Motor neuron (in vitro differentiated cells): ENCODE measurements around the gene PRELP. TPM values are rescaled to one million over a fixed set of nuclear protein-coding genes. Genes with fewer than 3 reads are reported as not detected.
"Not testable (repeated sequence)": the region's sequence is repeated elsewhere in the genome, so short reads cannot be mapped to it uniquely, and the experiment has no call there.

Experiments used
- ATAC-seq, 8 experiments: fragments of 200-7000 bp; cut with Tn5 transposase; replicated peaks in 6 of 8; 2 replicates each; pipeline ENCODE4 v1.8.0; 2021; ENCODE audit warnings: mild to moderate bottlenecking in 8 of 8, moderate library complexity in 8 of 8
- H3K27ac ChIP-seq, 2 donors: fragments of 250-450 bp; sonication (Bioruptor Pico); 2 replicates each; pipeline ENCODE4 v1.9.0; 2021; ENCODE audit warnings: antibody characterized with exemption in 2 of 2, mild to moderate bottlenecking in 2 of 2, moderate library complexity in 1 of 2
- H3K4me1 ChIP-seq, 2 donors: fragments of 250-450 bp; sonication (Bioruptor Pico); replicated peaks in 1 of 2; 2 replicates each; pipeline ENCODE4 v1.6.1; 2021; ENCODE audit warnings: antibody characterized with exemption in 2 of 2, mild to moderate bottlenecking in 2 of 2, moderate library complexity in 1 of 2
- H3K4me3 ChIP-seq, 5 donors: fragments of 250-450 bp; sonication (Bioruptor Pico); 2 replicates each; pipeline ENCODE4 v1.9.0; 2021; ENCODE audit warnings: antibody characterized with exemption in 5 of 5, mild to moderate bottlenecking in 5 of 5, moderate library complexity in 4 of 5
- WGBS, 10 experiments: fragments of 450-650 bp; shearing (Covaris generic); methylation state at CpG; one replicate each; pipeline ENCODE4 v1.0.0; 2022; 5-methylcytosine and 5-hydroxymethylcytosine counted together
- in situ Hi-C, 9 experiments: fragments of 400-800 bp; cut with MboI; loops; one replicate each; pipeline ENCODE4 v1.15.0; 2021; ENCODE audit warnings: low sequenced_read_pairs in 9 of 9, low pct_unique_long_range_greater_than_20kb in 2 of 9; ENCODE audit not compliant: unreplicated experiment in 9 of 9
- total RNA-seq, 8 experiments: library from RNA; unstranded; fragments of 300-600 nt; gene quantifications; 2 replicates each; pipeline versions ENCODE4 v1.2.3 to v1.2.4, GENCODE V29; 2022

Gene PRELP
- total RNA-seq, 8 experiments from 2014 or later, result 0.09 to 0.76 (median 0.22) TPM

DNA sequence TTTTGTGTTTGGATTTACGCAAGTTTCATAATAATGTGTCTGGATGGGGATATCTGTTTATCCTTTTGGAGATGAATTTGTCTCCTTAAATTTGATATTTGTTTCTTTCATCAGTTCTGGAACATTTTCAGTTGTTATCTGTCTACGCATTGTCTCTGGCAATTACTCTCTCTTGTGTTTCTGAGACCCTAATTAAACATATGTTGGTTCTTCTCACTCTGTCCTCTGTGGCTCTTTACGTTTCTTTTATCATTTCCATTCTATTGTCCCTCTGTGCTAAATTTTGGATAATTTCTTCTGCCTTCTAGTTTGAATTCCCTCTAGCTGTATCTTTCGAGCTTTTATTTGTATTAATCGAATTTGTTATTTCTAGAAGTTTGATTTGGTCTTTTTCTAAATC lies 17.5 kb upstream of the PRELP start:
- in situ Hi-C loops, result no loop called here
- WGBS, 10 experiments, result 60 to 95% (median 88%) methylated on average over 4 to 5 of the region's 5 CpGs
- ATAC-seq, result no peak
- no peak overlapping the region for H3K4me3 ChIP-seq
- H3K4me1 ChIP-seq, result peaks cover 0 to under 1% of the 10 kb centered on the region in 2 donors
- H3K27ac ChIP-seq, result no peak overlapping the region

DNA sequence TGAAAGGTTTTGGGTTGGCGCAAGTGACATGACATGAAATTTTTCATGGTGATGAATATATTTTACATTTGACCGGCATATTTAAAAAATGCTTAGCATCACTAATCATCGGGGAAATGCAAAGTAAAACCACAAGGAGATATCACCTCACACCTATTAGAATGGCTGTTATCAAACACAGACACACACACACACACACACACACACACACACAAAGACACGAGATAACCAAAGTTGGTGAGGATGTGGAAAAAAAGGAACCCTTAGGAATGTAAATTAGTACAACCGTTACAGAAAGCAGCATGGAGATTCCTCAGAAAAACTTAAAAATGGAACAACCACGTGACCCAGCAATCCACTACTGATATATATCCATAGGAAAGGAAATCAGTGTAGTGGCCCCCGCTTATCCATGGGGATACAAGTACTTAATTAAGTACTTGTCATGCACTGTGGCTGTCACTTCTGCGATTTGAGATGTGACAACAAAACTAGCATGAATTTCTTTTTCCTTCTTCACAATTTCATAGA lies 15.9 kb upstream of the PRELP start:
- Histone ChIP-seq H3K27ac (no peak overlapping the region), H3K4me3 (no peak overlapping the region), H3K4me1 (peaks cover 13 to 14% of the 10 kb centered on the region in 2 donors)
- in situ Hi-C loops, result no loop called here
- 59 to 100% (median 78%) methylated on average over 1 to 8 of the region's 8 CpGs for WGBS, 10 experiments
- ATAC-seq, result no peak

DNA sequence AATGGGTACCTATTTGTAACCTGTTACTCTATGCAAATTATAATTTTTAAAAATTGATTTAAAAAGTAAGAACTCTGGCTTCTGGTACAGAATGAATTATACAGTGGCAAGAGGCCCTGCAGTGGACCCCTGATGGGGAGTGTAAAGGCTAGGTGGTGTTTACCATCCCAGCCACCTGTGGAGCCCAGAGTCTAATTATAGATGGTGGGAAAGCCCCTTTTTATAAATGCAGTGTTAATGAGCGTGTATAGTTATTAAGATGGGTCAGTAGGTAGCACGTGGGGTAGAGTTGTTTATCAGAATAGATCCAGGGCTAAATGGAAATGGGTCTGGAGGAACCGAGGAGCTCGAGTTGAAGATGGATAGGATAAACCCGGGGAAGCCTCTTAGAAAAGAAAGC lies 13.9 kb upstream of the PRELP start:
- ATAC-seq, result no peak
- H3K4me1 ChIP-seq, result peaks cover 25 to 27% of the 10 kb centered on the region in 2 donors
- in situ Hi-C loops, result no loop called here
- 0 to 84% (median 41%) methylated on average over 1 to 5 of the region's 5 CpGs; no CpG with 5 or more reads in 1 of the 10 experiments for WGBS, 10 experiments
- no peak overlapping the region for H3K4me3 ChIP-seq
- H3K27ac ChIP-seq, result no peak overlapping the region

DNA sequence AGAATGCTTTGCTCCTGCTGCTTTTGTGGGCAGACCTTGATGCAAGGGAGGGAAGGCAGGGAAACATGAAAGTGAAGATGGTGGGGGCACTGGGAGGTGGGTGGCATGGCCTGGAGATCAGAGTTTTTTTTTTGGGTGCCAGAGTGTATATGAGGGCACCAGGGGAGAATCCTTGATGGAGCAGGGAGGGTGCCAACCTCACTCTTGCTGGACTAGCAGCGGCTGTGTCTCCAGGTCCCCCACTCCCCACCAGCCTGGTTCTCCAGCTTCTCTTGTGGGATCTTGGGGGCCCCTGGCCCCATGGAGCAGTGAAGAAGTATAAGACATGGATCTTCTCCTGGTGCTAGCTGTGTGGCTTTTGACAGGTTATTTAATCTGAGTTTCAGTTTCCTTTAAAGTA lies 13.5 kb upstream of the PRELP start:
- no peak for ATAC-seq
- WGBS, 10 experiments, result 100% methylated on average over 1 of the region's 1 CpG; no CpG with 5 or more reads in 9 of the 10 experiments
- Histone ChIP-seq H3K27ac (no peak overlapping the region), H3K4me1 (peaks cover 25 to 28% of the 10 kb centered on the region in 2 donors), H3K4me3 (no peak overlapping the region)
- in situ Hi-C loops, result no loop called here

DNA sequence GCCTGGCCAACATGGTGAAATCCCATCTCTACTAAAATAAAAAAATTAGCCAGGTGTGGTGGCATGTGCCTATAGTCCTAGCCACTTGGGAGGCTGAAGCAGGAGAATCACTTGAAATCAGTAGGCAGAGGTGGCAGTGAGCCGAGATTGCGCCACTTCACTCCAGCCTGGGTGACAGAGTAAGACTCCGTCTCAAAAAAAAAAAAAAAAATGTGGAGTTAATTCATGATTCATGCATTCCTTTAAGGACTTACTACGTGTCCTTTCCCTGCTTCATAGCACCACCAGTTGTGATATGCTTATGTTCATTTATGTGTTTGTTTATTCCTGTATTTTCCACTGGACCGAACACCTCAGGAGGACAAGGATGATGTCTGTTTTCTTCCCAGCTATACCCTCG lies 12.7 kb upstream of the PRELP start:
- in situ Hi-C loops, result no loop called here
- H3K4me1 ChIP-seq, result peaks cover 25 to 28% of the 10 kb centered on the region in 2 donors
- ATAC-seq, result peak in 2 of 8 experiments; percentile 48 to 76
- no peak overlapping the region for H3K4me3 ChIP-seq
- 0 to 100% (median 72%) methylated on average over 1 to 6 of the region's 6 CpGs for WGBS, 10 experiments
- no peak overlapping the region for H3K27ac ChIP-seq

DNA sequence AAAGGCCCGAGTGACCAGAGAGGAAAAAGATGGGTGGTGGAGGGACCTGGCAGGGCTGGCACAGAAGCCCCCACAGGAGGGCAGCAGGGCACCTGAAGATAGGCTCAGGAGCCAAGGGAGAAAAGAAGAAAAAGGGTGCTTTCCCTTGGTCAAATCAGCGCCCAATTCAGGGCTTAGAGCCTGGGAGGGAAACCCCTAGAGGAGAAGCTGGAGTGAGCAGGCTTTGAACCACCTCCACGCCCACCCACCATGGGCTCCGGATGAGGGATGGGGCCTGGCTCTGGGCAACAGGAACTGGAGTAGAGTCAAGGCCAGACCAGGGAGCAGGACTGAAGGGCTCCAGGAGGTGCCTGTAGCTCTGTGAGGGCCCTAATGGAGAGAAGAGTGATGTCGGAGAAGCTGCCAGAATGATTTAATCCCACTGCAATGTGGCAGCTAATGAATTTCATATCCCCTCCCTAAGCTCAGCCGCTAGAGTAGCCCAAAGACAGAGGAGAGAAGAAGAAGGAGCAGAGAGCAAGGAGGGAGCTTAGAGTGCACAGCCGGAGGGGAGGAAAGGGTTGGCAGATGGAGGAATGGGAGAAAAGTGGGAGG lies 12.0 kb upstream of the PRELP start:
- in situ Hi-C loops, result no loop called here
- Histone ChIP-seq H3K4me3 (no peak overlapping the region), H3K27ac (peak overlapping the region; percentile 24 to 74), H3K4me1 (peaks cover 25 to 28% of the 10 kb centered on the region in 2 donors)
- WGBS, 10 experiments, result 0 to 67% (median 35%) methylated on average over 1 to 6 of the region's 7 CpGs
- ATAC-seq, result peak; percentile 41 to 91 (median 82)

DNA sequence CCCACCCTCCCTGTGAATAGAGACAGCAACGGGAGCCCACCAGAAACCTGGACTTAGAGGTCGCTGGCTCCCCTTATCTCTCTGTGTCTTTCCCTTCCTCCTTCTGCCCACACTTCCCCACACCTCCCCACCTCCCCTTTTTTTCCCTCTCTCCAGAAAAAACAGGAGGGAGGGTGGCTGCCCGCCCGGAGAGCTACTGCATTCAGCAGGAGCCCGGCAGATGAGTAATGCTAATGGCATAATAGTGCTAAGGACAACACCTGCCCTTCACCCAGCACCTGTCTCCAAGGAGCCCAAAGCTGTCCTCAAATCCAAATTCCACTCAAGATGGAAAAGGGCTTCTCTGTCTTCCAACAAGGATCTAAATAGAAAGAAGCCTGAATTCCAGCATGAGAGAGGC lies 11.4 kb upstream of the PRELP start:
- in situ Hi-C loops, result no loop called here
- Histone ChIP-seq H3K4me1 (peaks cover 25 to 28% of the 10 kb centered on the region in 2 donors), H3K27ac (peak overlapping the region in 1 of 2 donors; percentile 74), H3K4me3 (no peak overlapping the region)
- peak in 4 of 8 experiments; percentile 6 to 36 (median 20) for ATAC-seq
- 10 to 69% (median 57%) methylated on average over 1 to 3 of the region's 5 CpGs; no CpG with 5 or more reads in 5 of the 10 experiments for WGBS, 10 experiments

DNA sequence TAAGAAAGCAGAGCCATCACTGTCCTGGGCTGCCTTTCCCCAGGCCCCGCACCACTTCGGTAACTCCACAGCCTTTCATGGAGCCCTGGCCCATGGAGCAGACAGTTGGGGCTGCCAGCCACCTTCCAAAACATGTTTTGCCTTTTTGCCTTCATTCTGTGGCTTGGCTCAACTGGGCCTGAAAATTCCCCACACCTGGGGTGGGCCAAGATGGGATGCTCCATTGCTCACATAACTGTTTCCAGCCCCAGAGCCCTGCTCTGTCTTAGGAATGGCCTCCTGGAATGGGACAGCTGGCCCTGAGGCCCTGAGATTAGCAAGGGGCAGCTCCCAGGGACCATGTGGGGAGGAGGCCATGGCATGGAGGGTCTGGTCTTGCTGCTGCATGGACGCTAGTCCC lies 10.9 kb upstream of the PRELP start:
- Histone ChIP-seq H3K4me1 (peaks cover 25 to 28% of the 10 kb centered on the region in 2 donors), H3K27ac (no peak overlapping the region)
- ATAC-seq, result no peak

DNA sequence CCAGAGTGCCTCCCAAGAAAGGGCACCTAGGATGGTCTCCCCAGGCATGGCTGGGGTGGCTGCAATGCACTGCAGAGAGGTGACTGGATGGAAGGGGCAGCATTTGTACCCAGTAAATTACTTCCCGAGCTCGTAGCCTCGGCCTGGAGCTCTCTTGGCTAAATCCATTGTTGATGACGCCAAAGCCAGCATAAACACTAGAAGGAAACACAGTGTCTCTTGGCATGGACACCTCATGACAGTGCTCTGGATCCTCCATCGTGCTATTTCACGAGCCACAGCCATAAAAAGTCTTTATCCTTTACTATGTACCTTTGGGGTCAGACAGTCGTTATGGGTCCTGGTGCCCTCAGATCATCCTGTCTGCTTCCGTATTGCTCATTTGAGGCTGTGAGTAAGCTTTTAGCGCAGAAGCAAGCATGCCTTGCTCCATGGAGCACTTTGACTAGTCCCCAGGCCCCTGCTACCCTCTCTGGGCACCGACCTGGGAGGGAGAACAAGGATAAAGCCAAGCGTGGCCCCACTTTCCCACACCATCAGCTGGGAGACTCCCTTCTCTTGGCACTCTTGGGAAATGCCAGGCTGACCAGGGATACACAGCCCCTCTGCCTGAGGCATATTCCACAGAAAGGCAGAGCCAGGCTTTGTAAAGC lies 10.3 kb upstream of the PRELP start:
- no peak overlapping the region for H3K27ac ChIP-seq
- no peak overlapping the region for H3K4me3 ChIP-seq
- peak in 2 of 8 experiments; percentile 2 to 5 for ATAC-seq
- H3K4me1 ChIP-seq, result peaks cover 25 to 33% of the 10 kb centered on the region in 2 donors
- in situ Hi-C loops, result no loop called here
- WGBS, 10 experiments, result 43 to 100% (median 90%) methylated on average over 1 to 10 of the region's 11 CpGs; no CpG with 5 or more reads in 1 of the 10 experiments

More for the DNA sequence above, 10.9 kb upstream of the PRELP start:
- in situ Hi-C loops, result no loop called here
- no peak overlapping the region for H3K4me3 ChIP-seq
- 71 to 100% (median 100%) methylated on average over 1 to 2 of the region's 3 CpGs; no CpG with 5 or more reads in 7 of the 10 experiments for WGBS, 10 experiments

DNA sequence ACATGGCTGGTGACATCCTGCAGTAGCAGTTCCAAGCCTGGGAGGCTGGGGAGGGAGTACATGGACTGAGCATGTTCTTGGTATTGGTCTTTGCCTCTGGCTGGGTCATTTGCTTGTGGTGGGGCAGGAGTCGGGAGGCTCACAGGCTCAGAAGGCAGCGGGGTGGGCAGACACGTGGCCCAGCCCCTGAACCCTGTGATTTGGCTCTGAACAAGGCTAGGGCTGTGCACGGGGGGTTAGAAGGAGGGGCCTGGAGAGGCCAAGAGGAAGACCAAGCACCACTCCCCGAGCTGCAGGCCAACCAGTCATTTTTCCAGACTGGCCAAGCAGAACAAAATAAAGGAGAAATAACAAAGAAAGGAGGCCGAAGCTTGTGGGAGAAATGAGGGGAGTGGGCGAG lies 9.7 kb upstream of the PRELP start:
- ATAC-seq, result peak in 7 of 8 experiments; percentile 20 to 74 (median 69)
- Histone ChIP-seq H3K4me3 (no peak overlapping the region), H3K4me1 (peaks cover 25 to 34% of the 10 kb centered on the region in 2 donors), H3K27ac (peak overlapping the region in 1 of 2 donors; percentile 37)
- 0 to 50% (median 9%) methylated on average over 1 to 7 of the region's 7 CpGs; no CpG with 5 or more reads in 2 of the 10 experiments for WGBS, 10 experiments
- in situ Hi-C loops, result no loop called here

DNA sequence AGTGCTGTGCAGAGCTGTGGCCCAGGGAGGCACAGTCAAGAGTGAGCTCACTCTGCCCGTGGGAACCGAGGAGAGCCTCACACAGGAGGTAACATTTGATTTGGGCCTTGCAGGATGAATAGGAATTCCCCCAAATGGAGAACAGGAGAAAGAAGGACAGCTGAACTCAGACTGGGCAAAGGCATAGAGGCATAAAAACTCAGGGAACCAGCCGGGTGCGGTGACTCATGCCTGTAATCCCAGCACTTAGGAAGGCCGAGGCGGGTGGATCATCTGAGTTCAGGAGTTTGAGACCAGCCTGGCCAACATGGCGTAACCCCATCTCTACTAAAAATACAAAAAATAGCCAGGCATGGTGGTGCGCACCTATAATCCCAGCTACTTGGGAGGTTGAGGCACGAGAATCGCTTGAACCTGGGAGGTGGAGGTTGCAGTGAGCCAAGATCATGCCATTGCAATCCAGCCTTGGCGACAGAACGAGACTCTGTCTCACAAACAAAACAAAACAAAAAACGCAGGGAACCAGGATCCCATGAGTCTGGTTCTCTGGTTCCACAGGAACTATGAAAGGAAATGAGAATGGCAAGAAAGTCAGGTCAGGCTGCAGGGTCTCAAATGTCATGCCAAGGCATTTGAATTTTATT lies 8.6 kb upstream of the PRELP start:
- H3K27ac ChIP-seq, in situ Hi-C loops, H3K4me3 ChIP-seq: not testable (repeated sequence)
- 16 to 100% (median 89%) methylated on average over 5 to 13 of the region's 13 CpGs; no CpG with 5 or more reads in 2 of the 10 experiments for WGBS, 10 experiments
- H3K4me1 ChIP-seq, result peaks cover 25 to 36% of the 10 kb centered on the region in 2 donors
- ATAC-seq, result peak in 1 of 8 experiments; percentile 7

DNA sequence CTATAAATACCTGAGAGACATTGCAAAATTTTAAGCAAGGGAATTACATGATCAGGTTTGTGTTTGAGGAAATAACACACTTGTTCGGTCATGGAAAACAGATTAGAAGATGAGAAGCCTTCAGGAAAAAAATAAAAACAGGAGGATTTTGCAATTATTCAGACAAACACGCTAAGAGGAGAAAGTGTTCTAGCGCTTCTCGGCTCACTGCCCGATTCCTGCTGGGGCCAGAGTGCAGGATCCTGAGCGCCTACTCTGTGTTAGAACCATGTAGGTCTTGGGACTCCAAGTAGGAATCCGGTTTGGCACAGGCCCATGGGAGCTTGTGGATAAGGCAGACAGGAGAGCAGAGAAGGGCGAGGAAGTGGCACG lies 8.1 kb upstream of the PRELP start:
- Histone ChIP-seq H3K4me1 (peaks cover 25 to 40% of the 10 kb centered on the region in 2 donors), H3K27ac (no peak overlapping the region), H3K4me3 (no peak overlapping the region)
- WGBS, 10 experiments, result 31 to 100% (median 90%) methylated on average over 1 to 9 of the region's 9 CpGs
- no peak for ATAC-seq
- in situ Hi-C loops, result no loop called here

DNA sequence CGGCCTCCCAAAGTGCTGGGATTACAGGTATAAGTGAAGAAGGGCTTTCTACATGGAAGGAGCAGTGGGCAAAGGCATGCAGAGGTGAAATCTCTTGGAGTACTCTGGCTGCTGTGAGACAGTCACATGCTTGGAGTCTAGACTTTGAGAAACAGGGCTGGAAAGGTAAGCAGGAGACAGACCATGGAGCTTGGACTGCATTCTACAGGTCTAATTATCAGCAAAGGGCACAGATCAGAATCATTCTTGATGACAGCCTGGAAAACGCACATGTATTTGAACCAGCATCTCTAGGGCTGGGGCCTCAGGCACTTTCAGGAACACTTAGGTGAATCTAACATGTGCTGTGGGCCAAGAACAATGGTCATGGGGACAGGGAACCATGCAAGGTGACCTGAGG lies 7.3 kb upstream of the PRELP start:
- 86 to 100% (median 100%) methylated on average over 1 to 2 of the region's 2 CpGs; no CpG with 5 or more reads in 4 of the 10 experiments for WGBS, 10 experiments
- in situ Hi-C loops, result no loop called here
- ATAC-seq, result no peak
- Histone ChIP-seq H3K27ac (no peak overlapping the region), H3K4me1 (peaks cover 22 to 38% of the 10 kb centered on the region in 2 donors), H3K4me3 (no peak overlapping the region)
